GM18870 (cell line): ENCODE data around the gene DUSP5.

Source experiments
- ATAC-seq: cut with Tn5 transposase; IDR thresholded peaks from one replicate; pipeline ENCODE4 v1.9.1; 2021; ENCODE audit warnings: moderate library complexity; ENCODE audit not compliant: unreplicated experiment

The DUSP5 gene

DNA sequence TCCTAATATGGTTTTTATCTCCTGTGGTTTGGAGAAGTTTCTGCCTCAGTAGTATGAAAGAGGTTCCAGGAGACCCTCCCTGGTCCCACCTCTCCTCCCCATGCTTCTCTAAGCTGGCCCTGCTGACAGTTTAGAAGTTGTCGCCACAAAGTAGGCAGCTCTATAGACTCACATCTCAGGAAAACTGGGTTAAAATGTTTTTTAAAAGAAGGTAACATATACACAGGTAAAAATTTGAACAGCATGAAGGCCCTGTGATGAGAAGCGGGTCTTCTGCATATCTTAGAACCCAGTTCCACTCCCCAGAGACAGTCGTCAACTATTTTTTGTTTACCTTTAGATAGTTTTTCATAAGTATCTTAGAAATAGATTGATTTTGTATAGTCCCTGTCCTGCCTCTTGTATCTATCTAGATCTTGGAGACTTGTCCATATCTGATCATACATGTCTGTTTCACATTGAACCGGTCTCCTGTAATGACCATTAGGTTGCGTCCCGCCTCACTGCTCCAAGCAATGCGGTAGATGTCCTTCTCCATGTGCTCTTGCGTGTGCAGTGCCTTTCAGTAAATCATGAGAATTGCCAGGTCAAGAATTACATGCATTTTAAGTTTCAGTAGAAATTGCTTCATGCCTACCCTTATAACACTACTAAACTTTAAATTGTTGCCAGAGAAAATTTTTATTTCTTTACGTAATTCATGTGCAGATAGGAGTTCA is 2.2 kb downstream of the DUSP5 start:
- no peak for ATAC-seq

DNA sequence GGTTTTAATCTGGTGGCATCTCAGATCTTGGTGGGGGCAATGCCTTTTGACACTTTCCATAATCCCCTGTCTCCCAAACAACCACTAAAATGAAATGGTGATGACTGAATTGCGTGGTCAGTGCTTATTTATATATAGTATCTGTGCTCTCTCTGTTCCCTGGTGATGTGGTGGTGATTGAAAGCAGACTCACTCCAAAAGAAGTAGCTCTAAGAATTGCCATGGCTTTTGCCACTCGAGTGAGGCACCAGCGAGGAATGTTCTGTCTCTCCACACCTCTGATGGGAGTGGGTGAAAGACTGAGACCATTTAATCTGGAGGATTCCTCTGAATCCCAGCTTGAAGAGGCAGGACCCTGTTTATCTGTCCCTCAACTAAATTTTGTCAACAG is 2.8 kb downstream of the DUSP5 start:
- ATAC-seq, result no peak

DNA sequence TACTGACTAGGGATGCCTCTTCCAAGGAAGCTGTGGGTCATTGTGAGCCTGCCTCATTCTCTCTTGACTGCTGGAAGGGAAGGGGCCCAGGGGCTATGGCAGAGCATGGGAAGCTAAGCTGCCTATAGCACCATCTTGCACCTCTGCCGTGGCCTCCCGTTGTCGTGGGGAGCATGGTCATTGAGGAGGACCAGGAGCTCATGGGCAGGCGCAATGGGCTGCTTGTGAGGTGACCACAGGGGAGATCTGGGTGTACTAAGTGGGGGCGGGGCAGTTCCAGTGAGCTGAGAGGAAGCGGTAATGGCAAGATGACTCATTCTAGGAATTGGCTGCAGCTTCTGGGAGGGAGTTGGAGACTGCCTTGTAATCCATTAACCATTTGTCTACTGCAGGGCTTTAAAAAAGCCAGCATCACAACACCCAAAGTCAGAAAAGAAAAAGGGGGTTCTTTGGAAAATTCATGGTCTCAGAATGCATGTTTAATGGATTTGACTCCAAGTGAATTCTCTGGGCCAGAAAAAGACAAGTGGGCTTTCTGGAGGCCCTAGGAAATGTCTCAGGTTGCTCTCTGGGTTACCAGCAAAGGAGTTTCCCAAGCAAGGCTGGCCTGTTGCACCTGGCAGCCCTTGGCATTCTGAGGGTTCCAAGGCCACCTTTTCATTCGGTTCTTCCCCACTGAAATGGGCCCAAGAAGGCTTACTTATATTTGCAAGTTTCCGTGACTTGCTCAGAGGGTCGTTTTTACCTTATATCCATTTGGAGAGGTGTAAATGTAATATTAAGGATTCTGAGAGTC is 3.6 kb downstream of the DUSP5 start:
- peak; percentile 14 for ATAC-seq

DNA sequence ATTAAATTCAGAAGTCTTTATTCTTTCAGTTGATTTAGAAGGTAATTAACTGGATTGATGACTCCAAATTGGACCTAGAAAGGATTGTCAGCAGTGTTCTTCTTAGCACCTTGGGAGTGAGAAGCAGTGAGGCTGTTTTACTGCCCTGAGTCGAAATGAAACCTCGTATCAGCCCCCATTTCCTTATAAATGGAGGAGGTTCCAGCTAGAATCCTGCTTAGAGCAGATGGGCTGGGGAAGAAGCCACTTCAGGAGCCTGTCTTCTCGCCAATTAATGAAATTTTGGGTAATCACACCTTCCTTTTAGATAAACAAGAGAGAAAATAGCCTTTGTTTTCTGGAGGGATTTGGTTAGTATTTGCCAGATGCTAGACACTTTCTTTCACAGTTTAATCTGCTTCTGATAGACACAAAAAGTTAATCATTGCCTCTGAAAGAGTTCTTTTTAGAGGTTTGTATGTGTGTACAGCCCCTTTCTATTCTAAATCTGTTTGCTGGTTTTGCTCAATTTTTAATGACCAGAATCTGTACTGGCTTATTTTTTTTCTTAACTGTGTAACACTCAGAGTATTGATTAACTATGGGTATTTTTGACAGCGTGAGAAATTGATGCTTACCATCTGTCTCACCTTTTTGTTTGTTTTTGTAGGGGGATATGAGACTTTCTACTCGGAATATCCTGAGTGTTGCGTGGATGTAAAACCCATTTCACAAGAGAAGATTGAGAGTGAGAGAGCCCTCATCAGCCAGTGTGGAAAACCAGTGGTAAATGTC is 4.6 kb downstream of the DUSP5 start:
- ATAC-seq, result peak; percentile 20

DNA sequence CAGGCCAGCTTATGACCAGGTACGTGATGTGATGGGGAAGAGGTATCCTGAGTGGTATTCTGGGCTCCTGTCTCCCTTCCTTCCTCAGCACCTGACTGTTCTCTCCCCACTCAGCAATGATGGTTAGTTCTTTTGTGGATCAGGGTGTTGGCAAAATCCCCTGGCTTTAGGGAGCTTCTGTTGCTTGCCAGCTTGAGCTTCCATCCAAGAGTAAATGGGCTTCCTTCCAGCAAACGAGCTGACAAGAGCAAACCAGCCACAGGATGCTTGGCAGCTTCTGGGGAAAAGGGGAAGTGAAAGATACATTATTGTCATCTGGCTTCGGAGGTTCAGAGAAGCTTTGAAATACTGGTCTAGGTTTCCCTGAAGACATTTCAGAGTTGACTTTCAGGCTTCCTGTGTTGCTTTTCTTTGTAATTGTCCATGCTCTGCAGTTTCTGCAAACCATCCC is 5.2 kb downstream of the DUSP5 start:
- ATAC-seq, result peak; percentile 44

DNA sequence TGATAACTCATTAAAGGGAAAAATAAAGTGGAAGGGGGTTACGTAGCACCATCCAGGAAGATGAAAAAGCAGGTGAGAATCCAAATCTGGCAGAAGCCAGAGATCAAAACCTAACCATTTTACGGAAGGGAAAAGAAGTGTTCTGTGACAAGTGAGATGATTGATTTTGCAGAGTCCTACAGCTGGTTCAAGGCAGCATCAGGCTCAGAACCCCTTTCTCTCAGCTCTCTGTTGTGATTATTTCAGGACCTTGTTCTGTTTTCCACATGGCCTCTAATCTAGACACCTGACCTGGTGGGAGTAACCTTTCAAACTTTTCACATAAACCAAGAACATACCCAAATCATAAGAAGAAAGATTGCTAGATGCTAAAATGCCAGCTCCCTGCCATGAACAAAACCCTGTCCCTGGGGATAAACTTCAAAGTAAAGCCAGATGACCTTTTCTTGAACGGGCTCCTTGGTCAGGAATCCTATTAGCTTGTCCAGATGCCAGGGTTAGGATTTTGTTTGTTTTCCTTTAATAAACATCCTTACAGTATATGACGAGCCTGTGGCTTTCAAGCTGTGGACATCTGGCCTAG is 5.9 kb downstream of the DUSP5 start:
- ATAC-seq, result no peak

DNA sequence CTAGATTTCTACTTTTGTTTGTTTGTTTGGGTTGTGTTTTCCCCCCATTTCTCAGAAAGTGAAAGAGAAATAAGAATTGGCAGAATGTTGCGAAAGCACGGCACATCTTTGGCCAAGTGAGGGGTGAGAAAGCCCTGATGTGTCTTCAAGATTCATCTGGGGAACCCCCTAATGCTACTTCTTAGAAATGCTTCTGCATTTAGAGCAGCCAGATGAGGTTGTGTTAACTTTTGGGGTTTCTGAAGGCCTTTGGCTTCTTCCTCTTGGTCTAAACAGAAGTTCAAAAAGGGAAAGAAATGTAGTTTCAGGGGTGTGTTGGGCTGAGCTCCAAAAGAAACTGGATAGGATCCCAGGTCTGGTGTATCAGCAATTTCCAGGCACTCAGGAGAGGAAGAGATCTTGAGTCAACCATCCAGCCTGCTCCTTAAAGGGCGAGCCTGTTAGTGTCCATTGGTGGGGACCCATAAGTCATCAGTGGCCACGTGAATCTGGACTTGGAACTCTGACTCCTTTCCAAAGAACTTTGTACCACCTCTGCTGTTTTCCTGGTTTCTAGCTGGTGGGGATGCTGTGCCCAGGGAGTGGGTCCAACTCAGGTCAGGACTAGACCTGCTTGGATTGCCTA is 6.5 kb downstream of the DUSP5 start:
- ATAC-seq, result peak; percentile 72

DNA sequence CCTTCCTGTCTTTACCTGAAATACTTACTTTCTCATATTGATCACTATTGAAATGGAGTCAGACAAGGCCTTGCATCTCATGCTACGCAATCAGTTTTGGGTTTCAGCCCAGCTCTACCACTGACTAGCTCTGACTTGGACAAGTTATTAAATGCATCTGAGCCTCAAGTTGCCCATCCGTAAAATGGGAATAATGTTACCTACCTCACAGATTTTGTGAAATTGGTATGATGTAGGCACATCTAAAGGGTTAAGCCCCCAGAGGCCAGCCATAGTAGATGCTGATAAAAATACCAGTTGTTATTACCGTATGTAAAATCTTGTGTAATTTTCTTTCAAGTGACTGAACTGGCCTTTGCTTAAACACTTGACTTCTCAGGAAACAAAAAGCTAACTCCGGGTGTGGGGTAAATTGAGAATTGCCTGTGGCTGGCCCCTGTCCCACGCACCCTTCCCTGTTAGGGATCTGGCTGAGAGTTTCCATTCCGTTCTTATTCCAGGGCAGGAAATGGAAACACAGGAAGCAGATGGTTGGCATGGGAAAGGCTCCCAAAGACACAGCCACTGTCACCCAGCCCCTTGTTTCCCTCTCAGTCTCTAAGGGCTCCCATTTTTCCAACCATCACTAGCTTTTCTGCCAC is 7.5 kb downstream of the DUSP5 start:
- ATAC-seq, result no peak

DNA sequence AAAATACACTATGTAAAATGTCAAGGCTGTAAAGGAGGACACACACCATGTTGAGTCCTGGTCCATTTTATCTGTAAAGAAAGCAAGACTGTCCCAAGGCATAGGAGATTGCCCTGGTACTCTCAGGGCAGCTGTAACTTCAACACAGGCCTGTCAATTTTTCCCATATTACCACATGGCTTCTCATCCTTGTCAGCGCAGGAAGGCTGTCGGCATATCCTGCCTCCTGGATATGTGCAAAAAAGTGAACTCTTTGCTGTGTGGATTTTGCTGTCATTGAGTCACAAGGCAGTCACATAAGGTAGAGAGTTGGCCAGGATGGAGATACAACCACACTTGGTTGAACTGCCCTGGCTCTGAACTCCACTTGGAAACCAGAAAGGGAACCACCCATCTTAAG is 8.7 kb downstream of the DUSP5 start:
- ATAC-seq, result no peak

DNA sequence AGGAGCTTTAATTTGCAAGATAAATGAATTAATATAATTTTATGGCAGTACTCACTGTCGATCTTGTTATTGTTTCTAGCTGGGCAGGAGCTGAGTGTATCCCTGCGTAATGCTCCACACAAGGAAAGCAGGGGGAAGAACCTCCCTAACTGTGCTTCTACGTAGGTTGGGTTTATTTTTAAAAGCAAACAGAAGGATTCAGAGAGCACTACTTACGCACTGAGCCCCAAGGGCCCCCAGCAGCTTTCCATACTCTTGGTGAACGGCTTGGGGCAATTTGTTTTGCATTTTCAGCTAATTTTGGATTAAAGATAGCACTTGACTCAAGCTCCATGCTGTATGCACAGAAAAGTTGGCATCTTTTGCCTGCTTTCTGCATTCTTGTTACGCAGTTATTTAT is 9.6 kb downstream of the DUSP5 start:
- no peak for ATAC-seq

DNA sequence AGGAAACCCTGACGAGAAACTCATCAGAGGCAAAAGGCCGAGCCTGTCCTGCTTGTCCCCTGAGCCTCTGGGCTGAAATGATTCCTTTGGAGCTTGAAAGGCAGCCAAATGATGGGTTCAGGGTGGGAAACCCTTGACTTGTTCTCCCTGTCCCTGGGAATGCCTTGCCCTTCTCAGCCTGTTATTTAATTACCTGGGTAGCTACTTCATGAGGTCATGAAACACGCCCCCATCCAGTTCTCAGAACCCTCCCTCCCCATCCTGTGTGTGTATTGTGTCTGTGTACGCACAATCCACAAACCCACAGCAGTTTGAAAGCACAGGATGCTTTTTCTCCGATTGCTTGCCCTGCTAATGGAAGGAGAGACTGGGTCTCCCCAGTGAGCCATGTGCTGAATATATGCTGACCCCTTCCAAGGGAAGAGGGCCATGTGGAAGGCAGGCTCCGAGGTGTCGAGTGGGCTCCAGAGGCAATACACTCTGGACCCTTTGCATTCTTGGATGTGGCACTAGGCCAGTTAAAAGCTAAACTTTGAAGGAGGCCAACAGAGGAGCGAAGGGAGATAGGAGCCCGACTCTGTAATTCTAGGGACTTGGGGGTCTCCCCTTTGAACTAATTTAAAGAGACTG is 10.6 kb downstream of the DUSP5 start:
- ATAC-seq, result no peak

DNA sequence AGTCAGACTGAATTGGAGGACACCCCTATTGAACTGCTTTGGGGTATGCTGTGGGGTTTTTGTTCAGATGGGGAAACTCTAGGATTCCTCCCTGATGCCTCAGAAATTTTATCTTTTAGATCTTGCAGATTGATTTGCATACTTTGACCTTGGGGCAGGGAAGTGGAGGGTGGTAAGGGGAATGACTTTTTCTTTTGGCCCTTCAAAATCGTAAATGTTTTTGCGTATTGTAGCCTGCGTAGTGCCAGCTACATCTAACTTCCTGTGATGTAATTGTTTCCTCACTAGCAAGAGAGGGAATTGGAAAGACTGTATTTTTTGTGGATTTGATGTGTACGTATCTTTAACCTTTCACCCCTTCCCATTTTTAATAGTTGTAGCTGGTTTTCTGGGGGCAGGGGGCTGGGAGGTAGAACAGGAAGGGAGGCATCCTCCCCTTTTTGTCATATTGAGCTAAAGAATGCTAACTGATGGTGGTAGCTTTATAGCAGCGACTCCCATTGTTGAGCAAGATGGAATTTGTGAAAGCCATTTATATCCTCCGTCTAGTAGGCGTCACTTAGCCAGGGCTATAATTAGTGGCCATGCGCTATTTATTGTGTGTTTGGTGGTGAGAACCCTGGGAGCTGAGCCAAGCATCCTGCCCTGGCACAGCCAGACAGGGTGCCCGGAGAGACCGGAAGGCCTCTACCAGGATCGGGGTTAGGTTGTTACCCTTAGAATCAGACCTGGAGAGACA is 11.3 kb downstream of the DUSP5 start:
- ATAC-seq, result no peak

DNA sequence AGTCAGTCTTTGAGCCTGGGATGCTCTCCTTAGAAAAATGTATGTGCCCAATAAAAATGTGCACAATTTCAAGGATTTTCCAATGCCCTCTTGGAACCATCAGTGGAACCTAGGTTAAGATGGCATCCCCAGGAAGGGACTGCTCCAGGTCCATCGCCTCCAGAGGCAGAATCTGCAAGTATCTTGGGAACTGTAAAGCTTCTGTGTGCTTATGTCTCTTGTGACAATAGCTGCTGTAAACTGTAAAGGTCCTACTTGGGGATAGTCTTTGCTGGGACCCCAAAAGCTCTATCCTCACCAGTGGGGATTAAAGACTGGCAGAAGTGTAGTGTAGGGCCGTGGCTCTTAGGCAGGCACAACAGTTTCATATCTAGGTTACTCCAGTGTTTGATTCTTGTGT is 11.9 kb downstream of the DUSP5 start:
- ATAC-seq, result no peak

DNA sequence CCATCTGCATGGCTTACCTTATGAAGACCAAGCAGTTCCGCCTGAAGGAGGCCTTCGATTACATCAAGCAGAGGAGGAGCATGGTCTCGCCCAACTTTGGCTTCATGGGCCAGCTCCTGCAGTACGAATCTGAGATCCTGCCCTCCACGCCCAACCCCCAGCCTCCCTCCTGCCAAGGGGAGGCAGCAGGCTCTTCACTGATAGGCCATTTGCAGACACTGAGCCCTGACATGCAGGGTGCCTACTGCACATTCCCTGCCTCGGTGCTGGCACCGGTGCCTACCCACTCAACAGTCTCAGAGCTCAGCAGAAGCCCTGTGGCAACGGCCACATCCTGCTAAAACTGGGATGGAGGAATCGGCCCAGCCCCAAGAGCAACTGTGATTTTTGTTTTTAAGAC is 12.4 kb downstream of the DUSP5 start:
- ATAC-seq, result no peak

DNA sequence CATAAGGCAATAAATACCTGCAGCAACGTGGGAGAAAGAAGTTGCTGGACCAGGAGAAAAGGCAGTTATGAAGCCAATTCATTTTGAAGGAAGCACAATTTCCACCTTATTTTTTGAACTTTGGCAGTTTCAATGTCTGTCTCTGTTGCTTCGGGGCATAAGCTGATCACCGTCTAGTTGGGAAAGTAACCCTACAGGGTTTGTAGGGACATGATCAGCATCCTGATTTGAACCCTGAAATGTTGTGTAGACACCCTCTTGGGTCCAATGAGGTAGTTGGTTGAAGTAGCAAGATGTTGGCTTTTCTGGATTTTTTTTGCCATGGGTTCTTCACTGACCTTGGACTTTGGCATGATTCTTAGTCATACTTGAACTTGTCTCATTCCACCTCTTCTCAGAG is 13.0 kb downstream of the DUSP5 start:
- no peak for ATAC-seq

DNA sequence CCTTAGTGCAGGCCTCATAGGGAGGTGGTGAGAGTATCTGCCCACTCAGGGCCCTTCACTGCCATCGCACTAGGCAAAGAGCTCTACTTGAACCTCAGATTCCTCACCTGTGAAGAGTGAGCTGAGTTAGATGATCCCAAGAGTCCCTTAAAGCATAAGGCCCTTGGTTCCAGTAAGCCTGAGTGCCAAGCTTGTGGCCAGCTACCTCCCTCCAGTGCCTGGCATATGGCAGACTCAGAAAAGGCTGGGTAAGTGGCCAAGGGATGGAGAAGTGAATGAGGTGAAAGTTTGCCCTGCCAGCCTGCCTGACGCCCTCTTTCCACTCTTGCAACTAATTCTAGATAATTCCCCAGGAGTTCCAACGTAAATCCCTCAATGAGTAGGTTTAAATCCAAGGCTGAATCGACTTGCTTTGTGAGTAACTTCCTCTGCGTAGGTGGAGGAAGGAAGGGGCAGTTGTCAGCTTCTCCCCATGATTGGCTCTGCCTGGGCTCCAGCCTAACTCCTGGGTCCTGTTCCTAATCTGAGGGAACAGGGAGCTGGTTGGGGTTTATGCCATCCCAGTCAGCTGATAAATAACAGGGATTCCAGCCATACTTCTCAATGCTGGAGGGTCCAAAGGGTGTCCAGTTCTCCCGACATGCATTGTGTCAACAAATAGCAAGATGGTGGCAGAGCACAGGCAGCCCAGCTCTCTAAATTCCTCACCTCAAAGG is 14.2 kb downstream of the DUSP5 start:
- no peak for ATAC-seq

DNA sequence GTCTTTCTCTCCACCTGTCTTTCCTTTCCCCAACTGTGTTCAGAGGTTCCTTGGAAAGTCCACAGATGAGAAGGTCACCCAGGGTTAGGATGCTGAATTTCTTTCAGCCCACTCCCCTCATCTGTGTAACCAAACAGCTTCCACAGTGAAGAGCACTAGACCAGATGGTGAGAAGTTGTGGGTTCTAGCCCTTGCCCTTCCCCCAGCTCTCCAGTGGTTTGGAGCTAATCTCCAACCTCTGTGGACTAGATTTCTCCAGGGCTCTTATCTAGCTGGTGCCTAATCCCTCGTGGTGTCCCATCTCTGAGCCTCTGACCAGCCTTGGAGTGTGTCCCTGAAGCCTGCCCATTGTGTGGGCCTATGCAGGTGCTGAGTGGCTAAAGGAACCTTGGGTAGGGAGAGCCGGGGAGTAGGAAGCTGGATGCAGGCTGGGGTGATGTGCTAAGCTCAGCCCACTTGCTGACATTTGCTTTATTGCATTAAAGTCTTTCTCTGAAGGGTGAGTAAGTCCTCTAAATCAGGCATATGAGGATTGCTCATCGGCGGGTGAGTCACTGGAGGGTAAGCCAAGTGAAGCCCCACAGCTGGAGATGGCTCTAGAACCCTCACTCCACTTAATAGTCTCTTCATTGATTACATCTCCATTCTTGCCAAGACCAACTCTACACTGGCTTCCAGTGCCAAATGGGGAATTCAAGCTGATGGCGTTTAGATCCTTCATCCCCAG is 14.9 kb downstream of the DUSP5 start:
- ATAC-seq, result no peak

DNA sequence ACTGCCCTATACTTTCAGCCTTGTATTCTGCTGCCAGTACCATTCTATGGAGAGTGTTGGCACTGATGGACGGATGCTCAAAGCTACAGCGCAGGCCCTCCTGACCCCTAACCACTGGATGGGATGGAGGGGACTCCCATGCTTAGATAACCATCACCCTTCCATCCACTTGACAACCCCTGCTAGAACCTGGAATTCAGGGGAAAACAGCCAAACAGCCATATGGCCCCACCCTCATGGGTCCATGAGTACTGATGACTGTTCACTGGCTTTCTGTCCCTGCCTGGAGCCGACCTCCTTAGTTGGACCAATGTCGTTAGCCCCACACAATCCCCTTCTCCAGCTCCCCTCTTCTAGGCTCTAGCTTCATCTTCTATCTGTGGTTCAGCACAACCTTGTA is 16.2 kb downstream of the DUSP5 start:
- no peak for ATAC-seq
